H1 (cell line): Measurements from ENCODE around the gene RGS6. TPM values are rescaled to one million over a fixed set of nuclear protein-coding genes. Genes with fewer than 3 reads are reported as not detected.

Experiments
- CTCF ChIA-PET: fragments of 300-600 bp; sonication (Branson Sonifier 250); formaldehyde crosslinking; loops from one replicate; lab custom pipeline; 2021; ENCODE audit not compliant: partially characterized antibody; lab: Charles Lee
- POLR2A ChIA-PET: fragments of 300-600 bp; sonication (Branson Sonifier 250); formaldehyde crosslinking; loops from one replicate; lab custom pipeline; 2021; ENCODE audit warnings: inconsistent platforms; ENCODE audit not compliant: partially characterized antibody; lab: Charles Lee
- DNase-seq, 2 experiments: peaks; one replicate each; pipeline versions ENCODE4 v3.0.0 to v3.0.0-alpha.2; 2010 to 2022; ENCODE audit warnings: low spot score in 2 of 2, low read depth in 1 of 2, mixed read lengths in 1 of 2
- FAIRE-seq: peaks from 2 replicates; lab custom pipeline; 2011; peaks lifted over from hg19 to GRCh38; lab: Jason Lieb, UNC
- H2AFZ ChIP-seq: 2 replicates; pipeline ENCODE4 v1.8.1; 2012; ENCODE audit warnings: low read length, inconsistent platforms
- H2AK5ac ChIP-seq: 2 replicates; pipeline ENCODE4 v1.6.1; 2013; ENCODE audit warnings: low read depth, low read length
- H2BK120ac ChIP-seq: replicated peaks from 2 replicates; pipeline ENCODE3; 2013; ENCODE audit warnings: low read depth, low read length, inconsistent platforms
- H2BK12ac ChIP-seq: 2 replicates; pipeline ENCODE4 v1.6.1; 2013; ENCODE audit warnings: low read depth, low read length
- H2BK15ac ChIP-seq: 2 replicates; pipeline ENCODE4 v1.6.1; 2013; ENCODE audit warnings: low read length
- H2BK20ac ChIP-seq: 2 replicates; pipeline ENCODE4 v1.6.1; 2013; ENCODE audit warnings: low read length
- H2BK5ac ChIP-seq: 2 replicates; pipeline ENCODE4 v1.6.1; 2013; ENCODE audit warnings: low read depth, low read length
- H3K14ac ChIP-seq: 2 replicates; pipeline ENCODE4 v1.6.1; 2013; ENCODE audit warnings: inconsistent platforms; ENCODE audit not compliant: insufficient read length
- H3K18ac ChIP-seq: 2 replicates; pipeline ENCODE4 v1.6.1; 2013; ENCODE audit warnings: low read length; ENCODE audit errors: extremely low read depth
- H3K23ac ChIP-seq: 2 replicates; pipeline ENCODE4 v1.6.1; 2013; ENCODE audit warnings: inconsistent platforms; ENCODE audit not compliant: insufficient read length
- H3K23me2 ChIP-seq: 2 replicates; pipeline ENCODE4 v1.6.1; 2013; ENCODE audit warnings: low read depth, low read length
- H3K27ac ChIP-seq: 2 replicates; pipeline ENCODE4 v1.6.1; 2011; ENCODE audit warnings: low read depth, low read length, inconsistent platforms
- H3K27me3 ChIP-seq, 4 experiments: replicated peaks in 1 of 4; 1 replicate in 1 of 4; 2 replicates in 3 of 4; pipeline versions ENCODE4 v1.6.1 to v1.8.1; 2011 to 2013; ENCODE audit warnings: low read length in 3 of 4, mild to moderate bottlenecking in 3 of 4, inconsistent platforms in 2 of 4, mixed read lengths in 2 of 4, moderate library complexity in 1 of 4; ENCODE audit not compliant: control insufficient read depth in 3 of 4, insufficient read depth in 3 of 4; ENCODE audit errors: extremely low read depth in 1 of 4
- H3K36me3 ChIP-seq, 4 experiments: 2 replicates each; pipeline versions ENCODE4 v1.6.1 to v1.8.1; 2011 to 2013; ENCODE audit warnings: mild to moderate bottlenecking in 4 of 4, low read length in 3 of 4, moderate library complexity in 2 of 4, control low read depth in 1 of 4, inconsistent platforms in 1 of 4; ENCODE audit not compliant: insufficient read depth in 4 of 4, control insufficient read depth in 2 of 4
- H3K4ac ChIP-seq: replicated peaks from 2 replicates; pipeline ENCODE3; 2013; ENCODE audit warnings: low read length, low read depth, mixed read lengths, inconsistent platforms; ENCODE audit not compliant: insufficient read length
- H3K4me1 ChIP-seq, 4 experiments: replicated peaks in 1 of 4; 1 replicate in 1 of 4; 2 replicates in 3 of 4; pipeline versions ENCODE4 v1.6.1 to v1.8.1; 2011 to 2013; ENCODE audit warnings: low read length in 3 of 4, inconsistent platforms in 2 of 4, mixed read lengths in 1 of 4; ENCODE audit not compliant: insufficient read depth in 4 of 4, control insufficient read depth in 3 of 4
- H3K4me2 ChIP-seq, 2 experiments: 2 replicates each; pipeline versions ENCODE4 v1.6.1 to v1.8.1; 2011 to 2013; ENCODE audit warnings: low read depth in 2 of 2, low read length in 2 of 2, control low read depth in 1 of 2, inconsistent platforms in 1 of 2, mild to moderate bottlenecking in 1 of 2; ENCODE audit not compliant: insufficient read depth in 1 of 2
- H3K4me3 ChIP-seq, 4 experiments: fragments of 200-600, 300-600 bp in 1 of 4; sonication (generic), shearing (Covaris generic), sonication (Bioruptor Twin) in 1 of 4; 2 replicates each; pipeline versions ENCODE4 v1.5.1 to v1.8.1; 2011 to 2016; ENCODE audit warnings: low read length in 4 of 4, low read depth in 3 of 4, control low read depth in 2 of 4, inconsistent platforms in 2 of 4, mild to moderate bottlenecking in 2 of 4, mixed read lengths in 1 of 4, moderate library complexity in 1 of 4; ENCODE audit not compliant: insufficient read depth in 2 of 4; ENCODE audit errors: extremely low read depth in 1 of 4
- H3K56ac ChIP-seq: replicated peaks from 2 replicates; pipeline ENCODE3; 2013; ENCODE audit warnings: low read depth, mild to moderate bottlenecking, mixed read lengths, low read length, inconsistent platforms; ENCODE audit not compliant: insufficient read length
- H3K79me1 ChIP-seq: 2 replicates; pipeline ENCODE4 v1.6.1; 2013; ENCODE audit warnings: low read depth, low read length, control low read depth
- H3K79me2 ChIP-seq, 2 experiments: 2 replicates each; pipeline versions ENCODE4 v1.6.1 to v1.8.1; 2012 to 2013; ENCODE audit warnings: low read length in 2 of 2, mild to moderate bottlenecking in 2 of 2, inconsistent platforms in 1 of 2; ENCODE audit not compliant: insufficient read depth in 2 of 2, control insufficient read depth in 1 of 2
- H3K9ac ChIP-seq, 4 experiments: replicated peaks in 1 of 4; 1 replicate in 1 of 4; 2 replicates in 3 of 4; pipeline versions ENCODE4 v1.6.1 to v1.8.1; 2011 to 2013; ENCODE audit warnings: low read depth in 3 of 4, low read length in 3 of 4, control low read depth in 2 of 4, mild to moderate bottlenecking in 2 of 4, moderate library complexity in 2 of 4, inconsistent platforms in 1 of 4; ENCODE audit errors: extremely low read depth in 1 of 4
- H3K9me3 ChIP-seq, 2 experiments: 2 replicates each; pipeline versions ENCODE4 v1.6.1 to v1.8.1; 2012 to 2013; ENCODE audit warnings: mild to moderate bottlenecking in 2 of 2, moderate library complexity in 2 of 2, control low read depth in 1 of 2, inconsistent platforms in 1 of 2, low read depth in 1 of 2, low read length in 1 of 2, mixed read lengths in 1 of 2; ENCODE audit not compliant: insufficient read depth in 2 of 2
- H4K20me1 ChIP-seq, 2 experiments: replicated peaks in 1 of 2; 2 replicates each; pipeline versions ENCODE3 to v1.8.1; 2011 to 2013; ENCODE audit warnings: inconsistent platforms in 2 of 2, low read length in 2 of 2, mild to moderate bottlenecking in 1 of 2; ENCODE audit not compliant: insufficient read depth in 2 of 2, control insufficient read depth in 1 of 2
- H4K5ac ChIP-seq: 2 replicates; pipeline ENCODE4 v1.6.1; 2013; ENCODE audit warnings: low read length, low read depth, mixed read lengths, inconsistent platforms; ENCODE audit not compliant: insufficient read length
- H4K8ac ChIP-seq: 2 replicates; pipeline ENCODE4 v1.8.0; 2013; ENCODE audit warnings: mild to moderate bottlenecking, moderate library complexity, low read length, inconsistent platforms; ENCODE audit not compliant: insufficient read depth; ENCODE audit errors: extremely low read depth
- H4K91ac ChIP-seq: replicated peaks from 2 replicates; pipeline ENCODE3; 2013; ENCODE audit warnings: low read length, mixed read lengths, inconsistent platforms; ENCODE audit not compliant: insufficient read length
- GTF2F1 ChIP-seq: IDR thresholded peaks from 2 replicates; pipeline ENCODE4 v1.6.1; 2012; ENCODE audit warnings: low read depth, low read length, improper control_type of control experiment, borderline replicate concordance
- KDM5A ChIP-seq: fragments of 200-600 bp; IDR thresholded peaks from 2 replicates; pipeline ENCODE4 v1.7.1; 2012; ENCODE audit warnings: mild to moderate bottlenecking, low read length, inconsistent platforms, mixed read lengths
- POU5F1 ChIP-seq: IDR thresholded peaks from 2 replicates; pipeline ENCODE4 v1.6.1; 2011; ENCODE audit warnings: low read depth, mild to moderate bottlenecking, low read length, moderate library complexity
- SP1 ChIP-seq: IDR thresholded peaks from 2 replicates; pipeline ENCODE4 v1.6.1; 2011; ENCODE audit warnings: low read depth, low read length
- SP2 ChIP-seq: IDR thresholded peaks from 2 replicates; pipeline ENCODE4 v1.6.1; 2012; ENCODE audit warnings: mild to moderate bottlenecking, low read length, inconsistent platforms
- SP4 ChIP-seq: IDR thresholded peaks from 2 replicates; pipeline ENCODE4 v1.6.1; 2012; ENCODE audit warnings: low read length, inconsistent platforms
- SUZ12 ChIP-seq: fragments of 200-600 bp; sonication (generic); IDR thresholded peaks from 2 replicates; pipeline ENCODE4 v1.6.1; 2012; ENCODE audit warnings: mild to moderate bottlenecking, inconsistent platforms, low read length, moderate library complexity, mixed read lengths
- WGBS, 2 experiments: shearing (Covaris generic) in 1 of 2; methylation state at CpG; one replicate each; pipeline versions ENCODE4 v1.1.6 to v1.1.7; 2013 to 2015; ENCODE audit warnings: low lambda C conversion rate in 2 of 2, mixed read lengths in 2 of 2, inconsistent platforms in 1 of 2, low coverage in 1 of 2, missing lambda C conversion rate in 1 of 2; ENCODE audit not compliant: insufficient replicate concordance in 2 of 2, insufficient coverage in 1 of 2, insufficient read length in 1 of 2; ENCODE audit errors: extremely low coverage in 1 of 2, missing lambda C conversion rate in 1 of 2; 5-methylcytosine and 5-hydroxymethylcytosine counted together
- polyA plus RNA-seq, 7 experiments: library from polyadenylated mRNA; depleted of rRNA in 3 of 7; stranded (reverse) in 5 of 7; unstranded in 2 of 7; fragments of >200 nt in 5 of 7; fragments of 200-250 nt in 2 of 7; gene quantifications; 1 replicate in 5 of 7; 2 replicates in 1 of 7; 4 replicates in 1 of 7; pipeline versions ENCODE4 v1.2.1 to v1.2.3, GENCODE V29; 2011 to 2013; ENCODE audit warnings: missing spikeins in 2 of 7, mixed read lengths in 2 of 7
- total RNA-seq: library from RNA; stranded (reverse); fragmentation: NEBNext Ultra II Directional; extraction: Animal tissue kit (Norgen Biotek cat#: 25700); gene quantifications from 2 replicates; pipeline ENCODE4 v1.2.1, GENCODE V29; 2021
- TF ChIP-seq, protein P1 (sequence below): IDR thresholded peaks from 2 replicates; pipeline ENCODE4 v1.6.1; 2012; ENCODE audit warnings: low read length, inconsistent platforms

Gene RGS6
- total and polyA plus RNA-seq, 2 of the 8 experiments (the other 6 are each of a cell fraction or from before 2014, with no cell fraction given): 0.26 to 1.1 TPM

GRCh38 chr14:72213424-72213823 is 281.2 kb downstream of the RGS6 start:
- H3K4ac ChIP-seq: no peak overlapping the region
- H2BK120ac ChIP-seq: no peak overlapping the region
- H3K27ac ChIP-seq: no peak overlapping the region
- no peak overlapping the region for H4K8ac ChIP-seq
- H3K79me2 ChIP-seq: no peaks in the 10 kb centered on the region
- no peaks in the 10 kb centered on the region for H3K4me1 ChIP-seq
- H3K79me1 ChIP-seq: no peaks in the 10 kb centered on the region
- WGBS, 2 experiments: 90% methylated on average over 4 of the region's 4 CpGs; no CpG with 5 or more reads in 1 of the 2 experiments
- H2BK12ac ChIP-seq: no peak overlapping the region
- POLR2A ChIA-PET: no interaction called here
- TF ChIP-seq POU5F1 (no peak), SP2 (no peak), SP4 (no peak), SP1 (no peak), KDM5A (no peak), SUZ12 (no peak), GTF2F1 (no peak)
- TF ChIP-seq, protein P1, sequence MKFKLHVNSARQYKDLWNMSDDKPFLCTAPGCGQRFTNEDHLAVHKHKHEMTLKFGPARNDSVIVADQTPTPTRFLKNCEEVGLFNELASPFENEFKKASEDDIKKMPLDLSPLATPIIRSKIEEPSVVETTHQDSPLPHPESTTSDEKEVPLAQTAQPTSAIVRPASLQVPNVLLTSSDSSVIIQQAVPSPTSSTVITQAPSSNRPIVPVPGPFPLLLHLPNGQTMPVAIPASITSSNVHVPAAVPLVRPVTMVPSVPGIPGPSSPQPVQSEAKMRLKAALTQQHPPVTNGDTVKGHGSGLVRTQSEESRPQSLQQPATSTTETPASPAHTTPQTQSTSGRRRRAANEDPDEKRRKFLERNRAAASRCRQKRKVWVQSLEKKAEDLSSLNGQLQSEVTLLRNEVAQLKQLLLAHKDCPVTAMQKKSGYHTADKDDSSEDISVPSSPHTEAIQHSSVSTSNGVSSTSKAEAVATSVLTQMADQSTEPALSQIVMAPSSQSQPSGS: no peak
- no peak overlapping the region for H3K18ac ChIP-seq
- H3K23ac ChIP-seq: no peak overlapping the region
- no peak overlapping the region for H2BK5ac ChIP-seq
- H3K27me3 ChIP-seq: no peaks in the 10 kb centered on the region
- H4K91ac ChIP-seq: no peak overlapping the region
- H2BK15ac ChIP-seq: no peak overlapping the region
- no peak for FAIRE-seq
- H3K4me2 ChIP-seq: no peak overlapping the region
- CTCF ChIA-PET: interaction anchor here (0.8 to 2.2 kb wide), 6 partner anchors 11 to 109 kb away, joined by 3 to 12 read pairs (median 3); no protein-coding TSS in a partner anchor
- no peak overlapping the region for H2AK5ac ChIP-seq
- H2AFZ ChIP-seq: no peak overlapping the region
- H3K9me3 ChIP-seq: no peaks in the 10 kb centered on the region
- no peak overlapping the region for H2BK20ac ChIP-seq
- no peak overlapping the region for H3K4me3 ChIP-seq
- H3K56ac ChIP-seq: no peak overlapping the region
- no peaks in the 10 kb centered on the region for H4K20me1 ChIP-seq
- no peak overlapping the region for H4K5ac ChIP-seq
- no peaks in the 10 kb centered on the region for H3K36me3 ChIP-seq
- DNase-seq: no peak
- H3K9ac ChIP-seq: no peak overlapping the region
- H3K14ac ChIP-seq: no peak overlapping the region
- H3K23me2 ChIP-seq: no peaks in the 10 kb centered on the region
